Mesendoderm (in vitro differentiated cells): Measurements from ENCODE around the gene GRIK1.
A peak's percentile ranks its signal among the peaks of the same experiment; 100 is the strongest.

ENCODE experiments used
- DNase-seq: peaks from one replicate; pipeline ENCODE4 v3.0.0; 2013
- H2AK5ac ChIP-seq: 2 replicates; pipeline ENCODE4 v1.6.1; 2013; ENCODE audit warnings: low read length, inconsistent platforms
- H2BK120ac ChIP-seq: 2 replicates; pipeline ENCODE4 v1.6.1; 2013; ENCODE audit warnings: low read depth, mild to moderate bottlenecking, low read length, moderate library complexity, mixed read lengths
- H2BK15ac ChIP-seq: replicated peaks from 2 replicates; pipeline ENCODE4 v1.6.1; 2013; ENCODE audit warnings: low read depth, mild to moderate bottlenecking, moderate library complexity
- H2BK5ac ChIP-seq: 2 replicates; pipeline ENCODE4 v1.6.1; 2013; ENCODE audit warnings: low read length, inconsistent platforms
- H3K18ac ChIP-seq: 2 replicates; pipeline ENCODE4 v1.6.1; 2013; ENCODE audit warnings: mild to moderate bottlenecking, low read length, mixed read lengths
- H3K23ac ChIP-seq: one replicate; pipeline ENCODE4 v1.6.1; 2013; ENCODE audit warnings: low read length
- H3K27ac ChIP-seq: 2 replicates; pipeline ENCODE4 v1.5.1; 2013; ENCODE audit warnings: low read depth, mild to moderate bottlenecking, inconsistent platforms, low read length, moderate library complexity
- H3K27me3 ChIP-seq: 2 replicates; pipeline ENCODE4 v1.6.1; 2013; ENCODE audit warnings: low read length, control low read depth, mild to moderate bottlenecking, inconsistent platforms; ENCODE audit not compliant: insufficient read depth, poor library complexity
- H3K36me3 ChIP-seq: 2 replicates; pipeline ENCODE4 v1.6.1; 2013; ENCODE audit warnings: low read length, inconsistent platforms; ENCODE audit not compliant: control insufficient read depth, insufficient read depth
- H3K4ac ChIP-seq: one replicate; pipeline ENCODE4 v1.6.1; 2013; ENCODE audit warnings: low read depth, mild to moderate bottlenecking, low read length, moderate library complexity
- H3K4me1 ChIP-seq: 2 replicates; pipeline ENCODE4 v1.6.1; 2013; ENCODE audit warnings: low read depth, low read length, inconsistent platforms; ENCODE audit not compliant: control insufficient read depth
- H3K4me2 ChIP-seq: 2 replicates; pipeline ENCODE4 v1.6.1; 2013; ENCODE audit warnings: low read length
- H3K4me3 ChIP-seq: 2 replicates; pipeline ENCODE4 v1.5.1; 2013; ENCODE audit warnings: mild to moderate bottlenecking, low read length
- H3K56ac ChIP-seq: one replicate; pipeline ENCODE4 v1.6.1; 2013; ENCODE audit warnings: low read length
- H3K79me1 ChIP-seq: 2 replicates; pipeline ENCODE4 v1.6.1; 2013; ENCODE audit warnings: low read length, inconsistent platforms
- H3K79me2 ChIP-seq: 2 replicates; pipeline ENCODE4 v1.6.1; 2013; ENCODE audit warnings: mild to moderate bottlenecking, low read length; ENCODE audit not compliant: control insufficient read depth, insufficient read depth
- H3K9ac ChIP-seq: 2 replicates; pipeline ENCODE4 v1.6.1; 2013; ENCODE audit warnings: low read length, inconsistent platforms
- H4K5ac ChIP-seq: one replicate; pipeline ENCODE4 v1.6.1; 2013; ENCODE audit warnings: low read length
- H4K8ac ChIP-seq: one replicate; pipeline ENCODE4 v1.6.1; 2013; ENCODE audit warnings: low read depth, mild to moderate bottlenecking, control low read depth, low read length, moderate library complexity
- WGBS: extraction: QIAGEN DNeasy Blood & Tissue Kit; methylation state at CpG from one replicate; pipeline ENCODE4 v1.1.7; 2013; ENCODE audit warnings: low lambda C conversion rate, missing lambda C conversion rate; ENCODE audit not compliant: insufficient coverage; ENCODE audit errors: extremely low coverage; 5-methylcytosine and 5-hydroxymethylcytosine counted together

GRIK1 gene

GRCh38 chr21:29939104-29939923, 482 bp downstream of the GRIK1 start:
- peak overlapping the region; percentile 96 for H3K4me2 ChIP-seq
- no peak overlapping the region for H3K4ac ChIP-seq
- no peak overlapping the region for H2BK15ac ChIP-seq
- peak overlapping the region; percentile 20 for H3K4me3 ChIP-seq
- H3K36me3 ChIP-seq: no peaks in the 10 kb centered on the region
- peak overlapping the region; percentile 31 for H3K23ac ChIP-seq
- no peak overlapping the region for H4K5ac ChIP-seq
- H2AK5ac ChIP-seq: no peak overlapping the region
- no peak overlapping the region for H3K27ac ChIP-seq
- H4K8ac ChIP-seq: no peak overlapping the region
- no peaks in the 10 kb centered on the region for H3K79me2 ChIP-seq
- no peak overlapping the region for H2BK120ac ChIP-seq
- H3K56ac ChIP-seq: no peak overlapping the region
- no CpG with 5 or more reads among the region's 62 CpGs for WGBS
- H3K18ac ChIP-seq: no peak overlapping the region
- H2BK5ac ChIP-seq: no peak overlapping the region
- H3K27me3 ChIP-seq: peaks cover 21% of the 10 kb centered on the region
- H3K79me1 ChIP-seq: no peaks in the 10 kb centered on the region
- H3K9ac ChIP-seq: peak overlapping the region; percentile 1
- DNase-seq: peak; percentile 30
- H3K4me1 ChIP-seq: no peaks in the 10 kb centered on the region

- no peak overlapping the region for H2AK5ac ChIP-seq
These were observed 1.1 kb downstream of the GRIK1 start for GRCh38 chr21:29938776-29939103.

GRCh38 chr21:29933088-29933487, 6.7 kb downstream of the GRIK1 start:
- Histone ChIP-seq H4K8ac (no peak overlapping the region), H3K27ac (no peak overlapping the region), H3K4me3 (no peak overlapping the region), H3K18ac (no peak overlapping the region), H3K36me3 (no peaks in the 10 kb centered on the region), H3K27me3 (peaks cover 2% of the 10 kb centered on the region), H3K9ac (no peak overlapping the region), H2BK5ac (no peak overlapping the region), H2AK5ac (no peak overlapping the region), H3K56ac (no peak overlapping the region), H3K79me1 (no peaks in the 10 kb centered on the region), H3K4me1 (no peaks in the 10 kb centered on the region), H3K4me2 (no peak overlapping the region), H4K5ac (no peak overlapping the region), H3K79me2 (no peaks in the 10 kb centered on the region), H3K23ac (no peak overlapping the region), H2BK15ac (no peak overlapping the region), H2BK120ac (no peak overlapping the region), H3K4ac (no peak overlapping the region)
- WGBS: no CpG with 5 or more reads among the region's 3 CpGs
- no peak for DNase-seq

More at GRCh38 chr21:29938776-29939103, 1.1 kb downstream of the GRIK1 start:
- Histone ChIP-seq H3K79me2 (no peaks in the 10 kb centered on the region), H3K4me3 (no peak overlapping the region), H2BK5ac (no peak overlapping the region), H2BK120ac (no peak overlapping the region), H4K8ac (no peak overlapping the region), H3K27me3 (peaks cover 21% of the 10 kb centered on the region), H3K27ac (no peak overlapping the region), H3K23ac (peak overlapping the region; percentile 31), H3K56ac (no peak overlapping the region), H4K5ac (no peak overlapping the region), H3K4me1 (no peaks in the 10 kb centered on the region), H3K4ac (no peak overlapping the region), H3K9ac (no peak overlapping the region), H2BK15ac (no peak overlapping the region), H3K79me1 (no peaks in the 10 kb centered on the region), H3K4me2 (peak overlapping the region; percentile 96), H3K36me3 (no peaks in the 10 kb centered on the region), H3K18ac (no peak overlapping the region)
- DNase-seq: no peak
- WGBS: no CpG with 5 or more reads among the region's 11 CpGs

- H4K8ac ChIP-seq: no peak overlapping the region
- no peak overlapping the region for H3K4me2 ChIP-seq
- DNase-seq: no peak
- no peak overlapping the region for H2BK15ac ChIP-seq
- H3K4me1 ChIP-seq: no peaks in the 10 kb centered on the region
- no peaks in the 10 kb centered on the region for H3K27me3 ChIP-seq
- no CpG with 5 or more reads among the region's 4 CpGs for WGBS
- H3K18ac ChIP-seq: no peak overlapping the region
- no peak overlapping the region for H3K23ac ChIP-seq
- no peak overlapping the region for H2BK5ac ChIP-seq
- no peak overlapping the region for H2BK120ac ChIP-seq
- H3K9ac ChIP-seq: no peak overlapping the region
- H3K36me3 ChIP-seq: no peaks in the 10 kb centered on the region
- no peak overlapping the region for H3K4ac ChIP-seq
- H3K56ac ChIP-seq: no peak overlapping the region
- H3K4me3 ChIP-seq: no peak overlapping the region
- H3K27ac ChIP-seq: no peak overlapping the region
- no peaks in the 10 kb centered on the region for H3K79me1 ChIP-seq
- H2AK5ac ChIP-seq: no peak overlapping the region
- H3K79me2 ChIP-seq: no peaks in the 10 kb centered on the region
- H4K5ac ChIP-seq: no peak overlapping the region
These were observed 11.3 kb downstream of the GRIK1 start for GRCh38 chr21:29928537-29928936.

GRCh38 chr21:29920938-29921337, 18.9 kb downstream of the GRIK1 start:
- Histone ChIP-seq H3K79me1 (no peaks in the 10 kb centered on the region), H3K4me1 (no peaks in the 10 kb centered on the region), H3K4me2 (no peak overlapping the region), H3K4ac (no peak overlapping the region), H2BK5ac (no peak overlapping the region), H3K27me3 (no peaks in the 10 kb centered on the region), H4K5ac (no peak overlapping the region), H3K79me2 (no peaks in the 10 kb centered on the region), H4K8ac (no peak overlapping the region), H2BK15ac (no peak overlapping the region), H3K27ac (no peak overlapping the region), H3K9ac (no peak overlapping the region), H3K18ac (no peak overlapping the region), H3K23ac (no peak overlapping the region), H2BK120ac (no peak overlapping the region), H3K4me3 (no peak overlapping the region), H3K36me3 (no peaks in the 10 kb centered on the region), H2AK5ac (no peak overlapping the region), H3K56ac (no peak overlapping the region)
- WGBS: no CpG with 5 or more reads among the region's 1 CpG
- DNase-seq: no peak

GRCh38 chr21:29914326-29914725, 25.5 kb downstream of the GRIK1 start:
- no peak overlapping the region for H2BK120ac ChIP-seq
- no peak overlapping the region for H3K18ac ChIP-seq
- H3K56ac ChIP-seq: no peak overlapping the region
- H3K4me3 ChIP-seq: no peak overlapping the region
- H2AK5ac ChIP-seq: no peak overlapping the region
- H4K8ac ChIP-seq: no peak overlapping the region
- H2BK5ac ChIP-seq: no peak overlapping the region
- no peaks in the 10 kb centered on the region for H3K4me1 ChIP-seq
- no peaks in the 10 kb centered on the region for H3K27me3 ChIP-seq
- no peak overlapping the region for H2BK15ac ChIP-seq
- no peaks in the 10 kb centered on the region for H3K79me1 ChIP-seq
- WGBS: no CpG with 5 or more reads among the region's 2 CpGs
- no peak overlapping the region for H3K4me2 ChIP-seq
- H3K36me3 ChIP-seq: no peaks in the 10 kb centered on the region
- no peak overlapping the region for H3K27ac ChIP-seq
- no peak overlapping the region for H3K9ac ChIP-seq
- no peak overlapping the region for H3K23ac ChIP-seq
- no peak for DNase-seq
- no peak overlapping the region for H4K5ac ChIP-seq
- H3K4ac ChIP-seq: no peak overlapping the region
- H3K79me2 ChIP-seq: no peaks in the 10 kb centered on the region
